Subcutaneous preadipocyte (primary cell): ENCODE data around the gene CCNJ. TPM values are rescaled to one million over a fixed set of nuclear protein-coding genes. Genes with fewer than 3 reads are reported as not detected.
A peak's percentile ranks its signal among the peaks of the same experiment; 100 is the strongest.

Experiments used
- small RNA-seq: library from RNA; depleted of rRNA; stranded (forward); fragments of <200 nt; gene quantifications from one replicate; pipeline ENCODE3, GENCODE V24; 2012
- total RNA-seq: library from RNA; depleted of rRNA; stranded (reverse); fragments of >200 nt; gene quantifications from 2 replicates; pipeline ENCODE4 v1.2.3, GENCODE V29; 2012

Gene CCNJ
- 4.0 and 4.9 TPM in 2 replicates for total RNA-seq

GRCh38 chr10:96043033-96043892 is at the start of gene CCNJ:
Gene CCNJ (plus strand): TSS chr10:96043583. CDS start chr10:96044394, 811 bp downstream.

Small RNA genes within 50 kb of the gene (small RNA-seq; reads per million reads assigned to genes)
- gene MIR3157: 2.1 reads per million, percentile 81 among the genes with 10 or more reads in this experiment

Other genes starting within 250 kb of the CCNJ start
- gene CC2D2B, start 135.6 kb upstream of the CCNJ start, total RNA-seq: under 0.01 TPM in 1 of 2 replicates, not detected in the other
- gene ZNF518A, start 86.7 kb downstream of the CCNJ start, total RNA-seq: 10.3 and 11.3 TPM in 2 replicates
- not detected in 2 replicates for gene BLNK, start 228.0 kb downstream of the CCNJ start, total RNA-seq